ENCODE data around the gene SULT1A4.
"Not testable (repeated sequence)": the region's sequence is repeated elsewhere in the genome, so short reads cannot be mapped to it uniquely, and the experiment has no call there.

DNA sequence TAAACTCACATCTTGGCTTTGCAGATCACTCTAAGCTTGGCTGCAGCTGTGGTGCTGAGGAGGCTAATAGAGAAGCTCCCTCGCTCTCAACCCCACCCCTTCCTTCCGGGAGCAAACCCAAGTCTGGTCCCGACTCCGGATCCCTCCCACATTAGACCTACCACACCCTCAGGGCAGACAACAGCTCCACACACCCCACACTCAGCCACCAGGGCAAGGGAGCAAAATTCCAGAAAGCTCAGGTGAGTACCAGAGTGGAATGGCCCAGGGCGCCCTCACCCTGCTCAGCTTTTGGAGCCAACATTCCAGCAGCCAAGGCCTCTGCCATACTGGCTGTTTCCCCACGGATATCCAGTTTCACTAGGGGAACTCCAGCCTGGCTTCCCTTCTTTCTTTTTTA is 9.9 kb downstream of the SULT1A4 start:
- TF ChIP-seq, protein P1, sequence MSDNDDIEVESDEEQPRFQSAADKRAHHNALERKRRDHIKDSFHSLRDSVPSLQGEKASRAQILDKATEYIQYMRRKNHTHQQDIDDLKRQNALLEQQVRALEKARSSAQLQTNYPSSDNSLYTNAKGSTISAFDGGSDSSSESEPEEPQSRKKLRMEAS (IDR thresholded peaks at IDR 0.05), result not testable (repeated sequence)
- TF ChIP-seq, protein P2, sequence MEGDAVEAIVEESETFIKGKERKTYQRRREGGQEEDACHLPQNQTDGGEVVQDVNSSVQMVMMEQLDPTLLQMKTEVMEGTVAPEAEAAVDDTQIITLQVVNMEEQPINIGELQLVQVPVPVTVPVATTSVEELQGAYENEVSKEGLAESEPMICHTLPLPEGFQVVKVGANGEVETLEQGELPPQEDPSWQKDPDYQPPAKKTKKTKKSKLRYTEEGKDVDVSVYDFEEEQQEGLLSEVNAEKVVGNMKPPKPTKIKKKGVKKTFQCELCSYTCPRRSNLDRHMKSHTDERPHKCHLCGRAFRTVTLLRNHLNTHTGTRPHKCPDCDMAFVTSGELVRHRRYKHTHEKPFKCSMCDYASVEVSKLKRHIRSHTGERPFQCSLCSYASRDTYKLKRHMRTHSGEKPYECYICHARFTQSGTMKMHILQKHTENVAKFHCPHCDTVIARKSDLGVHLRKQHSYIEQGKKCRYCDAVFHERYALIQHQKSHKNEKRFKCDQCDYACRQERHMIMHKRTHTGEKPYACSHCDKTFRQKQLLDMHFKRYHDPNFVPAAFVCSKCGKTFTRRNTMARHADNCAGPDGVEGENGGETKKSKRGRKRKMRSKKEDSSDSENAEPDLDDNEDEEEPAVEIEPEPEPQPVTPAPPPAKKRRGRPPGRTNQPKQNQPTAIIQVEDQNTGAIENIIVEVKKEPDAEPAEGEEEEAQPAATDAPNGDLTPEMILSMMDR (IDR thresholded peaks at IDR 0.05), result not testable (repeated sequence)
- not testable (repeated sequence) for TF ChIP-seq POLR2A (IDR thresholded peaks at IDR 0.05; ENCODE audit: low read length); SMC3 (IDR thresholded peaks at IDR 0.05); POLR2AphosphoS2 (conservative IDR thresholded peaks at IDR 0.05; ENCODE audit: low read length); MYC (IDR thresholded peaks at IDR 0.05; ENCODE audit: borderline replicate concordance, low read length); MAFK (IDR thresholded peaks at IDR 0.05; ENCODE audit: partially characterized antibody); MAZ (IDR thresholded peaks at IDR 0.05; ENCODE audit: borderline replicate concordance, low read depth, low read length); JUN (IDR thresholded peaks at IDR 0.05)
- TF ChIP-seq, protein P3, sequence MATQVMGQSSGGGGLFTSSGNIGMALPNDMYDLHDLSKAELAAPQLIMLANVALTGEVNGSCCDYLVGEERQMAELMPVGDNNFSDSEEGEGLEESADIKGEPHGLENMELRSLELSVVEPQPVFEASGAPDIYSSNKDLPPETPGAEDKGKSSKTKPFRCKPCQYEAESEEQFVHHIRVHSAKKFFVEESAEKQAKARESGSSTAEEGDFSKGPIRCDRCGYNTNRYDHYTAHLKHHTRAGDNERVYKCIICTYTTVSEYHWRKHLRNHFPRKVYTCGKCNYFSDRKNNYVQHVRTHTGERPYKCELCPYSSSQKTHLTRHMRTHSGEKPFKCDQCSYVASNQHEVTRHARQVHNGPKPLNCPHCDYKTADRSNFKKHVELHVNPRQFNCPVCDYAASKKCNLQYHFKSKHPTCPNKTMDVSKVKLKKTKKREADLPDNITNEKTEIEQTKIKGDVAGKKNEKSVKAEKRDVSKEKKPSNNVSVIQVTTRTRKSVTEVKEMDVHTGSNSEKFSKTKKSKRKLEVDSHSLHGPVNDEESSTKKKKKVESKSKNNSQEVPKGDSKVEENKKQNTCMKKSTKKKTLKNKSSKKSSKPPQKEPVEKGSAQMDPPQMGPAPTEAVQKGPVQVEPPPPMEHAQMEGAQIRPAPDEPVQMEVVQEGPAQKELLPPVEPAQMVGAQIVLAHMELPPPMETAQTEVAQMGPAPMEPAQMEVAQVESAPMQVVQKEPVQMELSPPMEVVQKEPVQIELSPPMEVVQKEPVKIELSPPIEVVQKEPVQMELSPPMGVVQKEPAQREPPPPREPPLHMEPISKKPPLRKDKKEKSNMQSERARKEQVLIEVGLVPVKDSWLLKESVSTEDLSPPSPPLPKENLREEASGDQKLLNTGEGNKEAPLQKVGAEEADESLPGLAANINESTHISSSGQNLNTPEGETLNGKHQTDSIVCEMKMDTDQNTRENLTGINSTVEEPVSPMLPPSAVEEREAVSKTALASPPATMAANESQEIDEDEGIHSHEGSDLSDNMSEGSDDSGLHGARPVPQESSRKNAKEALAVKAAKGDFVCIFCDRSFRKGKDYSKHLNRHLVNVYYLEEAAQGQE (IDR thresholded peaks at IDR 0.05), result not testable (repeated sequence)
